Uterus (tissue), 4 donors: ENCODE data around the gene GALNT14. TPM values are rescaled to one million over a fixed set of nuclear protein-coding genes. Genes with fewer than 3 reads are reported as not detected.

Experiments used
- DNase-seq, 2 donors: peaks; one replicate each; pipeline ENCODE4 v3.0.0-alpha.2; 2019 to 2020
- H3K27ac ChIP-seq, 2 donors: fragments of 200-600 bp; sonication (generic); 1 replicate in 1 of 2; 2 replicates in 1 of 2; pipeline ENCODE4 v1.5.1; 2016 to 2018
- H3K27me3 ChIP-seq, 2 donors: fragments of 200-600 bp; sonication (generic); one replicate each; pipeline ENCODE4 v1.5.1; 2018 to 2019; ENCODE audit warnings: control low read depth in 1 of 2
- H3K36me3 ChIP-seq, 2 donors: fragments of 200-600 bp; sonication (generic); one replicate each; pipeline ENCODE4 v1.5.1; 2019; ENCODE audit warnings: control low read depth in 1 of 2
- H3K4me1 ChIP-seq, 2 donors: fragments of 200-600 bp; sonication (generic); one replicate each; pipeline ENCODE4 v1.5.1; 2018 to 2019; ENCODE audit warnings: control low read depth in 1 of 2
- H3K4me3 ChIP-seq, 2 donors: fragments of 200-600 bp; sonication (generic); 1 replicate in 1 of 2; 2 replicates in 1 of 2; pipeline ENCODE4 v1.5.1; 2018 to 2019; ENCODE audit warnings: mild to moderate bottlenecking in 1 of 2
- H3K9me3 ChIP-seq, 2 donors: fragments of 200-600 bp; sonication (generic); one replicate each; pipeline ENCODE4 v1.5.1; 2019; ENCODE audit warnings: control low read depth in 1 of 2
- POLR2A ChIP-seq, 2 donors: fragments of 450-650 bp; IDR thresholded peaks; one replicate each; pipeline ENCODE4 v1.6.1; 2016; ENCODE audit warnings: antibody characterized with exemption in 2 of 2, mild to moderate bottlenecking in 1 of 2, moderate library complexity in 1 of 2
- intact Hi-C: fragments of 100-400 bp; cut with DNase I; formaldehyde crosslinking; loops from one replicate; pipeline ENCODE4 v1.15.1; 2023; ENCODE audit warnings: low total_unique reads
- total RNA-seq, 4 donors: library from RNA; depleted of rRNA in 3 of 4; stranded (reverse); fragments of >200 nt in 3 of 4; gene quantifications; one replicate each; pipeline versions ENCODE4 v1.1.0 to v1.2.4, GENCODE V29; 2014 to 2023
- TF ChIP-seq, protein P1 (sequence below), 4 experiments: fragments of 200-600 bp in 2 of 4; fragments of 450-650 bp in 2 of 4; sonication (generic) in 2 of 4; IDR thresholded peaks; one replicate each; pipeline ENCODE4 v1.5.1; 2016 to 2019; ENCODE audit warnings: antibody characterized with exemption in 4 of 4, mild to moderate bottlenecking in 2 of 4, moderate library complexity in 1 of 4
- donor health status: DM: yes; HTN: yes; CAD: no.

Gene GALNT14
- total RNA-seq, 4 donors from 2014 or later: 0.58 to 4.0 TPM; not detected in 2

DNA sequence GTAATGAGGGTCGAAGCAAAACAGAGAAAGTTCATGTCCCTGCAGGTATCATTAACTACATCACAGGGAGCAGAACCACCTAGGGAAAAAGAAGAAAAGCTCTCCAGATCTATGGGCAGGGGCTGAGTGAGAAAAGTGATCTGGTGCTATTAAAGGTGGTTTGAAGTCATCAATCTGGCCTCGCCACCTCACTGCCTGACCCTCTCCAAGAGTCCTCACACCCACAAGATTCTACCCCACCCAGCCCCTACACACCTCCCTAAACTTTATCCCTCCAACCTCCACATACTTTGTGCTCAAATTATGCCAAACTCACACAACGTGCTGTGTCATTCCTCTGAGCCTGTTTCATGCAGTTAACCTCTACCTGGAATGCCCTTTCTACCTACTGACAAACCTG lies 2.2 kb downstream of the GALNT14 start:
- no peaks in the 10 kb centered on the region for H3K27me3 ChIP-seq
- intact Hi-C loops: no loop called here

DNA sequence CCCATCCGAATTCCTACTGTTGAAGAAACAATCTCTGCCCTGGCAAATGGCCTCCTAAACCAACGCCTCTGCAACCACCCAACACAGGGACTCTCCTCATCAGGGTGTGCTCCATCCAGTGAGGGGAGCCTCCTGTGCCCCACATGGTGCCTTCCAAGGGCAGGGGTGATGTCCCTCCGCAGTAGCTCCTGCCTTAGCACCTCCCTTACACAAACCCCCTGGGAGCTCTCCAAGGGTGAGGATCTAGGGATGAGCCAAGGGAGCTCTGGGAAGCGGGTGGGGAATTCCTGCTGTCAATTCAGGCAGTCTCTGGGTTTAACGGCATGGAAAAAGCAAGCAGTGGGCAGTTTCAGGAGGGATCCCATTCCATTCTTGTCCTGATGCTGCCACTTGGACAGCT lies 3.8 kb downstream of the GALNT14 start:
- TF ChIP-seq POLR2A (IDR thresholded peaks at IDR 0.05): no peak
- TF ChIP-seq, protein P1, sequence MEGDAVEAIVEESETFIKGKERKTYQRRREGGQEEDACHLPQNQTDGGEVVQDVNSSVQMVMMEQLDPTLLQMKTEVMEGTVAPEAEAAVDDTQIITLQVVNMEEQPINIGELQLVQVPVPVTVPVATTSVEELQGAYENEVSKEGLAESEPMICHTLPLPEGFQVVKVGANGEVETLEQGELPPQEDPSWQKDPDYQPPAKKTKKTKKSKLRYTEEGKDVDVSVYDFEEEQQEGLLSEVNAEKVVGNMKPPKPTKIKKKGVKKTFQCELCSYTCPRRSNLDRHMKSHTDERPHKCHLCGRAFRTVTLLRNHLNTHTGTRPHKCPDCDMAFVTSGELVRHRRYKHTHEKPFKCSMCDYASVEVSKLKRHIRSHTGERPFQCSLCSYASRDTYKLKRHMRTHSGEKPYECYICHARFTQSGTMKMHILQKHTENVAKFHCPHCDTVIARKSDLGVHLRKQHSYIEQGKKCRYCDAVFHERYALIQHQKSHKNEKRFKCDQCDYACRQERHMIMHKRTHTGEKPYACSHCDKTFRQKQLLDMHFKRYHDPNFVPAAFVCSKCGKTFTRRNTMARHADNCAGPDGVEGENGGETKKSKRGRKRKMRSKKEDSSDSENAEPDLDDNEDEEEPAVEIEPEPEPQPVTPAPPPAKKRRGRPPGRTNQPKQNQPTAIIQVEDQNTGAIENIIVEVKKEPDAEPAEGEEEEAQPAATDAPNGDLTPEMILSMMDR (IDR thresholded peaks at IDR 0.05): no peak
- DNase-seq: no peak
- H3K27me3 ChIP-seq: no peaks in the 10 kb centered on the region
- H3K4me1 ChIP-seq: peaks cover 0 to 7% of the 10 kb centered on the region in 2 donors
- H3K9me3 ChIP-seq: no peaks in the 10 kb centered on the region
- no peak overlapping the region for H3K4me3 ChIP-seq
- intact Hi-C loops: no loop called here
- no peaks in the 10 kb centered on the region for H3K36me3 ChIP-seq
- no peak overlapping the region for H3K27ac ChIP-seq

More for the DNA sequence above, 2.2 kb downstream of the GALNT14 start:
- H3K36me3 ChIP-seq: no peaks in the 10 kb centered on the region
- no peaks in the 10 kb centered on the region for H3K9me3 ChIP-seq
- no peak overlapping the region for H3K27ac ChIP-seq
- H3K4me3 ChIP-seq: no peak overlapping the region
- DNase-seq: no peak
- TF ChIP-seq, protein P1 (IDR thresholded peaks at IDR 0.05): no peak
- TF ChIP-seq POLR2A (IDR thresholded peaks at IDR 0.05): no peak
- peaks cover 0 to 7% of the 10 kb centered on the region in 2 donors for H3K4me1 ChIP-seq

DNA sequence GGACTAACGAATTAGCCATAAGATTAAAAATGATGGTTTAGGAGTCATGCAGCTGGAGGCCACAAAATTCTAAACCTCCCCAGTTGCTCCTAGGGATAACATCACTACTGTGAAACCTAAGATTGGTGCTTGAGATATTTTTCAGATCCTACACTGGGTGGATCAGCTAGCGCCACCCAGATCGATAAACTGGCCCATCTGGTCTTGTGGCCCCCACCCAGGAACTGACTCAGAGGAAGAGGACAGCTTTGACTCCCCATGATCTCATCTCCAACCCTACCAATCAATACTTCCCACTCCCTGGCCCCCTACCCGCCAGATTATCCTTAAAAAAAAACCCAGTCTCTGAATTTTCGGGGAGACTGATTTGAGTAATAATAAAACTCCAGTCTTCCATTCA lies 5.5 kb downstream of the GALNT14 start:
- Histone ChIP-seq H3K9me3 (no peaks in the 10 kb centered on the region), H3K27me3 (no peaks in the 10 kb centered on the region), H3K36me3 (no peaks in the 10 kb centered on the region), H3K27ac (no peak overlapping the region), H3K4me3 (no peak overlapping the region), H3K4me1 (no peaks in the 10 kb centered on the region)
- TF ChIP-seq POLR2A (IDR thresholded peaks at IDR 0.05): no peak
- TF ChIP-seq, protein P1 (IDR thresholded peaks at IDR 0.05): no peak
- intact Hi-C loops: no loop called here
- no peak for DNase-seq

DNA sequence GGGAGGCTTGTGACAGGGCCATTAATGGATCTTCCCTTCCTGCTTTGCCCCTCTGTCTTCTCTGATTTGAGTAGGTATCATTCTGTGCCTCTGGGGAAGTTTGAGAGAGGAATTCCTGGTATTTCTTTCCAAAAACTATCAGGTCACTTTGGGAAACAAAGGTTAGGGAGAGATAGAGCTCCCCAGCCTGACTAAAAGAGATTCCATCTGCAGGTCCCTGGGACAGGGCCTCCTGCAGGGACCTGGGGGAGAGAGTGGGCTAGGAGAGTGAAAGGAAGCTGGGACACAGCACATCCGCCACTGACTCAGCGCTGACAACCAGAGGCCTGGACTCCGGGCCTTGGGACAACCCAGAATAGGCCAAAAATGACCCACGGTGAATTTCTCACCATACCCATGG lies 6.4 kb downstream of the GALNT14 start:
- no peak for TF ChIP-seq POLR2A (IDR thresholded peaks at IDR 0.05)
- TF ChIP-seq, protein P1 (IDR thresholded peaks at IDR 0.05): no peak
- no peaks in the 10 kb centered on the region for H3K36me3 ChIP-seq
- H3K4me3 ChIP-seq: no peak overlapping the region
- H3K27me3 ChIP-seq: no peaks in the 10 kb centered on the region
- no peaks in the 10 kb centered on the region for H3K4me1 ChIP-seq
- H3K9me3 ChIP-seq: no peaks in the 10 kb centered on the region
- intact Hi-C loops: no loop called here
- H3K27ac ChIP-seq: no peak overlapping the region
- DNase-seq: no peak

DNA sequence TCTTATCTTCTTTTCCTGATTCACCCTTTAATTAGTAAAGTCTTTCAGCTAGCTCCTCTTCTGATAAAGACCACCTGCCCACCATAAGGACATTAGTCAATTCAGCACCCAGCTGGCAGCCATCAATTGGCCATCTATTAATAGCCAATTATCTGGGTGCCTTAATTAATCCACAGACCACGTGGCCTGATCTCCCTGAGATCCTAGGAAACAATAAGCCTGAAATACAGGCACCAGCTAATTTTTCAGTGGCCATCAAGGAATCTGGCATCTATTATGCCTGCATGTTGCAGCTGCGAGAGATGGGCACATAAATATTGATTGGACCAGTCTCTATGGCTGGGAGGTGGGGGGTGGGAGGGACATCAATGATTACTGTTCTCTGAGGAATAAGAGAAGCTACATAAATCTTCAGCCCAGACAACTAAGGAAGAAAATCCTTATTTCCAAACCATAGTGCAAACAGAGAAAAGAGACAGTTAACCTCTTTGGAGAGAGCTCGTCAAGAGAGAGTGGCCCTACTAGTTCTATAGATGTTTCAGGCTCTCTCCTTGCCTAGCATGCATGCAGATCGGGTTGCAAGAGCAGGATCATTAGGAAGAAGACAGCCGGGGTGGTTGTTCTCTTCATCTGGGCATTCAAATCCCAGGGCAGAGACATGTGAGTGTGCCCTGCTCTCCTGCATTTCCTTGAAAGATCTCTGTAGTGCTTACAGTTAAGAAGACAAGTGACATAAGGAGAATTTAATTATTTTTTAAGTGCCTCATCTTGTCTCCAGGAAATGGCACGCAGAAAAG lies 8.7 kb downstream of the GALNT14 start:
- Histone ChIP-seq H3K36me3 (no peaks in the 10 kb centered on the region), H3K9me3 (no peaks in the 10 kb centered on the region), H3K4me3 (no peak overlapping the region), H3K27ac (no peak overlapping the region), H3K27me3 (no peaks in the 10 kb centered on the region), H3K4me1 (no peaks in the 10 kb centered on the region)
- intact Hi-C loops: no loop called here
- no peak for TF ChIP-seq POLR2A (IDR thresholded peaks at IDR 0.05)
- TF ChIP-seq, protein P1 (IDR thresholded peaks at IDR 0.05): no peak
- no peak for DNase-seq
